ENCODE data around the gene IGDCC3.

GRCh38 chr15:65409036-65409631 is 31.3 kb upstream of the IGDCC3 start:
- TF ChIP-seq EZH2 (IDR thresholded peaks at IDR 0.05; ENCODE audit: borderline replicate concordance, low read depth, low read length, severe bottlenecking) (no peak), POLR2AphosphoS5 (IDR thresholded peaks at IDR 0.05; ENCODE audit: insufficient read depth, low read depth, low read length) (no peak), CTCF (IDR thresholded peaks at IDR 0.05; ENCODE audit: extremely low read depth in 1 of 2, insufficient read depth in 1 of 2, low read depth in 1 of 2, low read length in 2 of 2) (no peak), POLR2A (IDR thresholded peaks at IDR 0.05; ENCODE audit: low read depth, low read length) (no peak), MAX (IDR thresholded peaks at IDR 0.05; ENCODE audit: insufficient read depth, insufficient read length) (no peak), FOS (IDR thresholded peaks at IDR 0.05; ENCODE audit: borderline replicate concordance, insufficient read depth, low read length) (no peak), MYC (IDR thresholded peaks at IDR 0.05; ENCODE audit: low read depth, low read length) (no peak), JUN (IDR thresholded peaks at IDR 0.05; ENCODE audit: borderline replicate concordance, insufficient read depth, insufficient read length, low read depth) (no peak), GATA2 (IDR thresholded peaks at IDR 0.05; ENCODE audit: insufficient read depth, insufficient read length, low read depth, low read length) (no peak)
